Smooth muscle cell (in vitro differentiated cells): ENCODE data around the gene ARMC8. TPM values are rescaled to one million over a fixed set of nuclear protein-coding genes. Genes with fewer than 3 reads are reported as not detected.

Experiments
- DNase-seq: peaks from one replicate; lab custom pipeline; 2025; ENCODE audit not compliant: unreplicated experiment; lab: John Stamatoyannopoulos, UW
- H2AFZ ChIP-seq: fragments of 200-600 bp; sonication (generic); 2 replicates; pipeline ENCODE4 v1.6.0; 2016; ENCODE audit warnings: antibody characterized with exemption, low read depth, mild to moderate bottlenecking
- H3F3A ChIP-seq: fragments of 200-600 bp; sonication (generic); 2 replicates; pipeline ENCODE4 v1.6.0; 2017; ENCODE audit warnings: antibody characterized with exemption, low read depth
- H3K27ac ChIP-seq: fragments of 200-600 bp; sonication (generic); 2 replicates; pipeline ENCODE4 v1.5.1; 2016; ENCODE audit warnings: low read depth, mild to moderate bottlenecking
- H3K27me3 ChIP-seq: fragments of 200-600 bp; sonication (generic); 2 replicates; pipeline ENCODE4 v1.6.1; 2016; ENCODE audit warnings: low read depth, mild to moderate bottlenecking
- H3K36me3 ChIP-seq: fragments of 200-600 bp; sonication (generic); 2 replicates; pipeline ENCODE4 v1.5.1; 2016; ENCODE audit warnings: low read depth
- H3K4me1 ChIP-seq: fragments of 200-600 bp; sonication (generic); 2 replicates; pipeline ENCODE4 v1.5.1; 2016; ENCODE audit warnings: low read depth
- H3K4me2 ChIP-seq: fragments of 200-600 bp; sonication (generic); 2 replicates; pipeline ENCODE4 v1.6.0; 2016; ENCODE audit warnings: mild to moderate bottlenecking
- H3K4me3 ChIP-seq: fragments of 200-600 bp; sonication (generic); 2 replicates; pipeline ENCODE4 v1.5.1; 2016; ENCODE audit warnings: mild to moderate bottlenecking
- H3K79me2 ChIP-seq: fragments of 200-600 bp; sonication (generic); 2 replicates; pipeline ENCODE4 v1.6.0; 2016; ENCODE audit warnings: low read depth, mild to moderate bottlenecking
- H3K9ac ChIP-seq: fragments of 200-600 bp; sonication (generic); 2 replicates; pipeline ENCODE4 v1.6.0; 2016; ENCODE audit warnings: low read depth
- H3K9me3 ChIP-seq: fragments of 200-600 bp; sonication (generic); replicated peaks from 2 replicates; pipeline ENCODE4 v1.5.1; 2016; ENCODE audit warnings: low read depth
- H4K20me1 ChIP-seq: fragments of 200-600 bp; sonication (generic); 2 replicates; pipeline ENCODE4 v1.6.0; 2016; ENCODE audit warnings: low read depth
- CTCF ChIP-seq: fragments of 200-600 bp; sonication (generic); IDR thresholded peaks from 2 replicates; pipeline ENCODE4 v1.5.1; 2017; ENCODE audit warnings: borderline replicate concordance, mild to moderate bottlenecking, antibody characterized with exemption; ENCODE audit not compliant: insufficient read depth, poor library complexity, severe bottlenecking
- WGBS: methylation state at CpG from one replicate; pipeline ENCODE4 v1.1.7; 2016; ENCODE audit warnings: low lambda C conversion rate; 5-methylcytosine and 5-hydroxymethylcytosine counted together
- polyA plus RNA-seq: library from polyadenylated mRNA; unstranded; fragments of >200 nt; fragmentation: Nextera tagmentation; extraction: Ambion mirVana; gene quantifications from 2 replicates; pipeline ENCODE4 v1.2.1, GENCODE V29; 2016
- total RNA-seq: library from RNA; depleted of rRNA; stranded (reverse); fragments of >200 nt; gene quantifications from 2 replicates; pipeline ENCODE4 v1.2.3, GENCODE V29; 2014

The ARMC8 gene
- total and polyA plus RNA-seq, 2 experiments from 2014 or later: 22.6 to 39.3 TPM

- peak overlapping the region; percentile 27 for H3K9ac ChIP-seq
- no peak for DNase-seq
These were observed 40.5 kb downstream of the ARMC8 start for GRCh38 chr3:138227650-138228049.

GRCh38 chr3:138230525-138230924 is 43.4 kb downstream of the ARMC8 start:
- Histone ChIP-seq H3K4me1 (no peaks in the 10 kb centered on the region), H4K20me1 (no peaks in the 10 kb centered on the region), H3K36me3 (peaks cover 15% of the 10 kb centered on the region), H3K27ac (peak overlapping the region; percentile 5), H3K79me2 (no peaks in the 10 kb centered on the region), H3K27me3 (no peaks in the 10 kb centered on the region), H3K4me2 (no peak overlapping the region), H3K9me3 (no peaks in the 10 kb centered on the region), H3K4me3 (no peak overlapping the region), H3K9ac (no peak overlapping the region), H2AFZ (no peak overlapping the region), H3F3A (no peaks in the 10 kb centered on the region)
- no peak for DNase-seq
- no peak for TF ChIP-seq CTCF
- 91% methylated on average over 2 of the region's 2 CpGs for WGBS

More at GRCh38 chr3:138227650-138228049, 40.5 kb downstream of the ARMC8 start:
- H3K36me3 ChIP-seq: peaks cover 11% of the 10 kb centered on the region
- H3K4me3 ChIP-seq: no peak overlapping the region
- no peaks in the 10 kb centered on the region for H3F3A ChIP-seq
- WGBS: 64% methylated on average over 1 of the region's 1 CpG
- no peak overlapping the region for H2AFZ ChIP-seq
- H3K27me3 ChIP-seq: no peaks in the 10 kb centered on the region
- peak overlapping the region; percentile 24 for H3K4me2 ChIP-seq
- H3K9me3 ChIP-seq: no peaks in the 10 kb centered on the region
- H3K27ac ChIP-seq: peak overlapping the region; percentile 82
- TF ChIP-seq CTCF: no peak
- H4K20me1 ChIP-seq: no peaks in the 10 kb centered on the region
- no peaks in the 10 kb centered on the region for H3K79me2 ChIP-seq
- H3K4me1 ChIP-seq: no peaks in the 10 kb centered on the region

- no peaks in the 10 kb centered on the region for H3F3A ChIP-seq
- no peaks in the 10 kb centered on the region for H3K9me3 ChIP-seq
- DNase-seq: no peak
- no peak overlapping the region for H3K9ac ChIP-seq
- no peaks in the 10 kb centered on the region for H3K4me1 ChIP-seq
- no peak for TF ChIP-seq CTCF
- no peak overlapping the region for H3K4me2 ChIP-seq
- WGBS: 94% methylated on average over 4 of the region's 4 CpGs
- no peaks in the 10 kb centered on the region for H3K79me2 ChIP-seq
- H2AFZ ChIP-seq: no peak overlapping the region
- no peak overlapping the region for H3K4me3 ChIP-seq
- no peaks in the 10 kb centered on the region for H3K27me3 ChIP-seq
- H3K36me3 ChIP-seq: peaks cover 28% of the 10 kb centered on the region
- no peak overlapping the region for H3K27ac ChIP-seq
- H4K20me1 ChIP-seq: no peaks in the 10 kb centered on the region
These were observed 45.7 kb downstream of the ARMC8 start for GRCh38 chr3:138232705-138233364.
